ENCODE results near the gene LYZL1.
"Not testable (repeated sequence)": the region's sequence is repeated elsewhere in the genome, so short reads cannot be mapped to it uniquely, and the experiment has no call there.

The LYZL1 gene

GRCh38 chr10:29288906-29289305, at the start of gene LYZL1:
TSS of gene LYZL1 (plus strand) at chr10:29289070. CDS start at chr10:29291868, 2,798 bp downstream.
- DNase-seq (ENCODE audit: low read depth); H3K4me3 ChIP-seq (ENCODE audit: low read depth, low read length): not testable (repeated sequence)

GRCh38 chr10:29239569-29240472, 49.0 kb upstream of the LYZL1 start:
- TF ChIP-seq MYC (IDR thresholded peaks at IDR 0.05; ENCODE audit: low read depth, low read length) (no peak), CTCF (IDR thresholded peaks at IDR 0.05; ENCODE audit: low read depth, low read length) (peak; percentile 62), MAX (IDR thresholded peaks at IDR 0.05; ENCODE audit: low read depth, low read length) (no peak), POLR2A (IDR thresholded peaks at IDR 0.05; ENCODE audit: extremely low read depth, insufficient read length) (no peak)
- DNase-seq (ENCODE audit: low read depth) = peak; percentile 75
- no peak overlapping the region for H3K4me3 ChIP-seq (ENCODE audit: low read depth, low read length)

- no peak overlapping the region for H3K4me3 ChIP-seq (ENCODE audit: low read depth, low read length)
- no peak for TF ChIP-seq CTCF (IDR thresholded peaks at IDR 0.05; ENCODE audit: low read depth, low read length)
- no peak for TF ChIP-seq MYC (IDR thresholded peaks at IDR 0.05; ENCODE audit: low read depth, low read length)
- TF ChIP-seq POLR2A (IDR thresholded peaks at IDR 0.05; ENCODE audit: extremely low read depth, insufficient read length) = no peak
- no peak for TF ChIP-seq MAX (IDR thresholded peaks at IDR 0.05; ENCODE audit: low read depth, low read length)
- DNase-seq (ENCODE audit: low read depth) = no peak
Observed at GRCh38 chr10:29240986-29241660, 47.7 kb upstream of the LYZL1 start.

- TF ChIP-seq MAX (IDR thresholded peaks at IDR 0.05; ENCODE audit: low read depth, low read length) = no peak
- TF ChIP-seq MYC (IDR thresholded peaks at IDR 0.05; ENCODE audit: low read depth, low read length) = no peak
- TF ChIP-seq POLR2A (IDR thresholded peaks at IDR 0.05; ENCODE audit: extremely low read depth, insufficient read length) = no peak
- no peak for TF ChIP-seq CTCF (IDR thresholded peaks at IDR 0.05; ENCODE audit: low read depth, low read length)
- DNase-seq (ENCODE audit: low read depth) = no peak
- no peak overlapping the region for H3K4me3 ChIP-seq (ENCODE audit: low read depth, low read length)
Observed at GRCh38 chr10:29241925-29242324, 46.9 kb upstream of the LYZL1 start.

- no peak for DNase-seq (ENCODE audit: low read depth)
- TF ChIP-seq MYC (IDR thresholded peaks at IDR 0.05; ENCODE audit: low read depth, low read length) = no peak
- TF ChIP-seq CTCF (IDR thresholded peaks at IDR 0.05; ENCODE audit: low read depth, low read length) = no peak
- no peak for TF ChIP-seq POLR2A (IDR thresholded peaks at IDR 0.05; ENCODE audit: extremely low read depth, insufficient read length)
- TF ChIP-seq MAX (IDR thresholded peaks at IDR 0.05; ENCODE audit: low read depth, low read length) = no peak
- no peak overlapping the region for H3K4me3 ChIP-seq (ENCODE audit: low read depth, low read length)
Observed at GRCh38 chr10:29243066-29243465, 45.8 kb upstream of the LYZL1 start.

GRCh38 chr10:29243750-29244149, 45.1 kb upstream of the LYZL1 start:
- H3K4me3 ChIP-seq (ENCODE audit: low read depth, low read length) = no peak overlapping the region
- DNase-seq (ENCODE audit: low read depth) = no peak
- no peak for TF ChIP-seq CTCF (IDR thresholded peaks at IDR 0.05; ENCODE audit: low read depth, low read length)
- TF ChIP-seq MYC (IDR thresholded peaks at IDR 0.05; ENCODE audit: low read depth, low read length) = no peak
- no peak for TF ChIP-seq MAX (IDR thresholded peaks at IDR 0.05; ENCODE audit: low read depth, low read length)
- no peak for TF ChIP-seq POLR2A (IDR thresholded peaks at IDR 0.05; ENCODE audit: extremely low read depth, insufficient read length)

All from NB4 (cell line).